ENCODE measurements around the gene RUVBL2. TPM values are rescaled to one million over a fixed set of nuclear protein-coding genes. Genes with fewer than 3 reads are reported as not detected.
"Not testable (repeated sequence)": the region's sequence is repeated elsewhere in the genome, so short reads cannot be mapped to it uniquely, and the experiment has no call there.

The RUVBL2 gene
- total RNA-seq, 1 donor from 2014 or later: 80.6 TPM

GRCh38 chr19:49049834-49050233, 56.1 kb downstream of the RUVBL2 start:
- DNase-seq (ENCODE audit: low spot score); H3K4me1 Mint-ChIP-seq (ENCODE audit: unreplicated experiment); H3K27me3 Mint-ChIP-seq (ENCODE audit: unreplicated experiment); H3K27ac Mint-ChIP-seq (ENCODE audit: unreplicated experiment); H3K36me3 Mint-ChIP-seq (ENCODE audit: low read depth, unreplicated experiment); H3K9me3 Mint-ChIP-seq (ENCODE audit: unreplicated experiment): not testable (repeated sequence)
- peak overlapping the region; percentile 14 for H3K4me3 Mint-ChIP-seq (ENCODE audit: unreplicated experiment)

- H3K4me1 Mint-ChIP-seq (ENCODE audit: unreplicated experiment); H3K27me3 Mint-ChIP-seq (ENCODE audit: unreplicated experiment); H3K4me3 Mint-ChIP-seq (ENCODE audit: unreplicated experiment); H3K27ac Mint-ChIP-seq (ENCODE audit: unreplicated experiment); H3K9me3 Mint-ChIP-seq (ENCODE audit: unreplicated experiment); DNase-seq (ENCODE audit: low spot score); H3K36me3 Mint-ChIP-seq (ENCODE audit: low read depth, unreplicated experiment): not testable (repeated sequence)
Measured at GRCh38 chr19:49050376-49051033, 56.8 kb downstream of the RUVBL2 start.

DNA sequence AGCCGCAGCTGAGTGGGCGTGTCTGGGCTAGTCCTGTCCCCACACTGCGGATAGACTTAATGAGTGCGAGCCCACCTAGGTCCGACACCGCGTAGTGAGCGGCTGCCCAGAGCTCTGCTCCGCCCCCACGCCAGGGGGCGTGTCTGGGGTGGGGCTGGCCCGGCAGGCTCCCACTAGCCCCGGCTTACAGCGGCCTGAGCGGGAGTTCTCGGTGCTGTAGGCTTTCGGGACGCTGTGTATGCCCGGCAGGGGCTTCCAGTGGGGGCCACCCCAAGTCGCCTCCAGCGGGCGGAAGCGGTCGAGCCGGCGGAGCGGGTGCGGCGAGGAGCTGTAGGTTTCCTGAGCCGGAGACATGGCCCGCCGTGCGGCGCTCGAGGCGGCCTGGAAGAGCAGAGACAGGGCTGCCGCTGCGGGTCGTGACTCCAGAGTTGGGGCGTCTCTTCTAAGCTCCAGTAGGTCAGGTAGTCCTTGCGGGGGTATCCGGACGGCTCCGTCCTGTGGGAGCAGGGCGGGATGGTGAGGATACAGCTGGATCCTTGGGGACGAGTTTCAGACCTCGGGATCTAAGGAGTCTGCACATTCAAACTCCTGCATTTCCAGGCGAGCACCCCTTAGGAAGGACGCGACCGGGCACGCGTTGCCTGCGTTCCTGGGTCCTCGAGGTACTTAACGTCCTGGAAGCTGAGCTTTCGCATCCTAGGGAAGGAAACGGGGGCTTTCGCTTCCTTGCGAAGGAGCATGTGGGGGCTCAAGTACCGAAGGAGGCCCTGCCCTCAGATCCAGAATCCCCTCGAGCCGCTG, 62.6 kb downstream of the RUVBL2 start:
- Mint-ChIP-seq H3K27ac (ENCODE audit: unreplicated experiment) (no peak overlapping the region), H3K4me3 (ENCODE audit: unreplicated experiment) (no peak overlapping the region), H3K36me3 (ENCODE audit: low read depth, unreplicated experiment) (no peaks in the 10 kb centered on the region), H3K4me1 (ENCODE audit: unreplicated experiment) (peaks cover 8% of the 10 kb centered on the region), H3K9me3 (ENCODE audit: unreplicated experiment) (no peaks in the 10 kb centered on the region), H3K27me3 (ENCODE audit: unreplicated experiment) (peaks cover 25% of the 10 kb centered on the region)
- TF ChIP-seq CTCF (IDR thresholded peaks at IDR 0.05; ENCODE audit: unreplicated experiment): no peak
- peak; percentile 64 for DNase-seq (ENCODE audit: low spot score)

DNA sequence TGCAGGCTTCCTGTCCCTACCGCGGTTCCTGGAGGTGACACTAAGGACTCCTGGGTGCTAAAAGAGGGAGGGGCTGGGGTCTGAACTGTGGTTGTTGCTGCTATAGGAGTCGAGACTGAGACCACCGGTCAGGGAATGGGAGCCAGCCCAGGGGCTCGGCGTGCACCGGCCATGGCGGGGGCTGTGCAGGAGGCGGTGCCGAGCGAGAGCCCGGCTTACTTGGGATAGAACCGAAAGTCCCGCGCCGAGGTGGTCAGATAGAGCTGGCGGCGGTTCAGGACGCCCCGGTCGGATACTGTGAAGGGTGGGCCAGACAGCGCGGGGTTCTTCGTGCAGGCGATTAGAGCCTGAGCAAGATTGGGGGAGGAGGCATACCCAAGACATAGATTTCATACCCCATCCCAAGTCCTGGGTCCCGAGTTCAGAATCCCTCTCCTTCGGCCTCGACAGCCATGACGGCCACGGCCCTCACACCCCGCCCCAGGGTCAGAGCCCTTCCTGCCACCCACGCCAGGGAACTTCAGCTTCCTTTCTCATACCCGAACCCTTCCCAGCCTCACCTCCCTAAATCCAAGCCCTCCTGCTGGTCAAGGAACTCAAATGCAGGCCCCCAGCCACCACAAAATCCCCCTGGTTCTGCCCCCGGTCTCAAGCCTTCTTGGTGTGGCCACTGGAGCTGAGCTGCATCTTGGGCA, 63.4 kb downstream of the RUVBL2 start:
- DNase-seq (ENCODE audit: low spot score); H3K36me3 Mint-ChIP-seq (ENCODE audit: low read depth, unreplicated experiment); H3K4me1 Mint-ChIP-seq (ENCODE audit: unreplicated experiment); H3K9me3 Mint-ChIP-seq (ENCODE audit: unreplicated experiment); H3K27ac Mint-ChIP-seq (ENCODE audit: unreplicated experiment): not testable (repeated sequence)
- Mint-ChIP-seq H3K27me3 (ENCODE audit: unreplicated experiment) (peaks cover 25% of the 10 kb centered on the region), H3K4me3 (ENCODE audit: unreplicated experiment) (peak overlapping the region; percentile 63)

GRCh38 chr19:49057636-49058234, 64.0 kb downstream of the RUVBL2 start, which contains the start of gene CGB7:
Gene CGB7 (minus strand): TSS chr19:49057749. CDS start chr19:49055375, 2,374 bp downstream.
- DNase-seq (ENCODE audit: low spot score): peak; percentile 63
- Mint-ChIP-seq H3K27me3 (ENCODE audit: unreplicated experiment) (peaks cover 25% of the 10 kb centered on the region), H3K27ac (ENCODE audit: unreplicated experiment) (no peak within 1 kb of the TSS), H3K4me1 (ENCODE audit: unreplicated experiment) (peaks cover 8% of the 10 kb centered on the region), H3K4me3 (ENCODE audit: unreplicated experiment) (peak within 1 kb of the TSS; percentile 63), H3K9me3 (ENCODE audit: unreplicated experiment) (no peaks in the 10 kb centered on the region), H3K36me3 (ENCODE audit: low read depth, unreplicated experiment) (no peaks in the 10 kb centered on the region)
- no peak for TF ChIP-seq CTCF (IDR thresholded peaks at IDR 0.05; ENCODE audit: unreplicated experiment)

DNA sequence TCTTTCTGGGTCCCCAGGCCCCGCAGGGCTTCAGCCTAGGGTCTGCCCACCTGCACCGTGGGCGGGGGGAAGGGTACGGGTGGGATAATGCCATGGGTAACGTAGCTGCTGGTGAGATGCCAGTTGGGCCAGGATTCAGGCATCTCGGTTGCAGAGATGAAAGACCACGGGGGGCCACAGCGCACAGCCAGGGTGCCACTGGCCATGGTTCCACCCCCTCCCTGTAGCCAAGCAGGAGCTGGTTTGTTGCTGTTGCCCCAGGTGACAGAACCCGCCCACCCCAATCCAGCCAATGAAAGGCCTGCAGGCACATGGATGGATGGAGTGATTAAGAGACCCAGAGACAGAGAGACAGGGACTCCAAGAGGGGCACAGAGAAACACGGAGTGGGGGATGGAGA, 64.9 kb downstream of the RUVBL2 start:
- Mint-ChIP-seq H3K4me1 (ENCODE audit: unreplicated experiment) (peaks cover 8% of the 10 kb centered on the region), H3K9me3 (ENCODE audit: unreplicated experiment) (no peaks in the 10 kb centered on the region), H3K4me3 (ENCODE audit: unreplicated experiment) (no peak overlapping the region), H3K27me3 (ENCODE audit: unreplicated experiment) (peaks cover 26% of the 10 kb centered on the region), H3K36me3 (ENCODE audit: low read depth, unreplicated experiment) (no peaks in the 10 kb centered on the region), H3K27ac (ENCODE audit: unreplicated experiment) (no peak overlapping the region)
- no peak for TF ChIP-seq CTCF (IDR thresholded peaks at IDR 0.05; ENCODE audit: unreplicated experiment)
- DNase-seq (ENCODE audit: low spot score): no peak

All from endothelial cell (in vitro differentiated cells).